Transverse colon (tissue), 3 donors: ENCODE results near the gene PRKCA.

ENCODE experiments used
- POLR2A ChIP-seq: fragments of 450-650 bp; IDR thresholded peaks from one replicate; pipeline ENCODE4 v1.6.1; 2016; ENCODE audit warnings: antibody characterized with exemption, mild to moderate bottlenecking, moderate library complexity
- TF ChIP-seq, protein P1 (sequence below), 5 experiments: fragments of 200-600 bp in 3 of 5; fragments of 450-650 bp in 2 of 5; sonication (generic) in 3 of 5; IDR thresholded peaks; 1 replicate in 2 of 5; 2 replicates in 3 of 5; pipeline ENCODE4 v1.5.1; 2016 to 2017; ENCODE audit warnings: antibody characterized with exemption in 5 of 5, inconsistent platforms in 3 of 5, mild to moderate bottlenecking in 2 of 5, moderate library complexity in 1 of 5

DNA sequence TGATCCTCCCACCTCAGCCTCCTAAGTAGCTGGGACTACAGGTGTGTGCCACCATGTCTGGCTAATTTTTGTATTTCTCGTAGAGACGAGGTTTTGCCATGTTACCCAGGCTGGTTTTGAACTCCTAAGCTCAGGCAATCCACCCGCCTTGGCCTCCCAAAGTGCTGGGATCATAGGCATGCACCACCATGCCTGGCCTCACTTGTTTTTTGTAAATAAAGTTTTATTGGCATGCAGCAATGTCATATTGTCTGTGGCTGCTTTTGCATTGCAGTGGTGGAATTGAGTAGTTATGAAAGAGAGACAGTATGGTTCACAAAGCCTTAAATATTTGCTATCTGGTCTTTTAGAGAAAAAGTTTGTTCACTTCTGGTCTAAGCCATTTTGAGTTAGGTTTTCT, 124.7 kb downstream of the PRKCA start:
- TF ChIP-seq, protein P1, sequence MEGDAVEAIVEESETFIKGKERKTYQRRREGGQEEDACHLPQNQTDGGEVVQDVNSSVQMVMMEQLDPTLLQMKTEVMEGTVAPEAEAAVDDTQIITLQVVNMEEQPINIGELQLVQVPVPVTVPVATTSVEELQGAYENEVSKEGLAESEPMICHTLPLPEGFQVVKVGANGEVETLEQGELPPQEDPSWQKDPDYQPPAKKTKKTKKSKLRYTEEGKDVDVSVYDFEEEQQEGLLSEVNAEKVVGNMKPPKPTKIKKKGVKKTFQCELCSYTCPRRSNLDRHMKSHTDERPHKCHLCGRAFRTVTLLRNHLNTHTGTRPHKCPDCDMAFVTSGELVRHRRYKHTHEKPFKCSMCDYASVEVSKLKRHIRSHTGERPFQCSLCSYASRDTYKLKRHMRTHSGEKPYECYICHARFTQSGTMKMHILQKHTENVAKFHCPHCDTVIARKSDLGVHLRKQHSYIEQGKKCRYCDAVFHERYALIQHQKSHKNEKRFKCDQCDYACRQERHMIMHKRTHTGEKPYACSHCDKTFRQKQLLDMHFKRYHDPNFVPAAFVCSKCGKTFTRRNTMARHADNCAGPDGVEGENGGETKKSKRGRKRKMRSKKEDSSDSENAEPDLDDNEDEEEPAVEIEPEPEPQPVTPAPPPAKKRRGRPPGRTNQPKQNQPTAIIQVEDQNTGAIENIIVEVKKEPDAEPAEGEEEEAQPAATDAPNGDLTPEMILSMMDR (IDR thresholded peaks at IDR 0.05), result no peak
- TF ChIP-seq POLR2A, result no peak
